HG03060 (cell line): Measurements from ENCODE around the gene LGALS9C.
"Not testable (repeated sequence)": the region's sequence is repeated elsewhere in the genome, so short reads cannot be mapped to it uniquely, and the experiment has no call there.

ENCODE experiments used
- ATAC-seq: cut with Tn5 transposase; IDR thresholded peaks from one replicate; pipeline ENCODE4 v1.9.1; 2021; ENCODE audit warnings: low read depth, moderate number of reproducible peaks; ENCODE audit not compliant: unreplicated experiment

The LGALS9C gene

DNA sequence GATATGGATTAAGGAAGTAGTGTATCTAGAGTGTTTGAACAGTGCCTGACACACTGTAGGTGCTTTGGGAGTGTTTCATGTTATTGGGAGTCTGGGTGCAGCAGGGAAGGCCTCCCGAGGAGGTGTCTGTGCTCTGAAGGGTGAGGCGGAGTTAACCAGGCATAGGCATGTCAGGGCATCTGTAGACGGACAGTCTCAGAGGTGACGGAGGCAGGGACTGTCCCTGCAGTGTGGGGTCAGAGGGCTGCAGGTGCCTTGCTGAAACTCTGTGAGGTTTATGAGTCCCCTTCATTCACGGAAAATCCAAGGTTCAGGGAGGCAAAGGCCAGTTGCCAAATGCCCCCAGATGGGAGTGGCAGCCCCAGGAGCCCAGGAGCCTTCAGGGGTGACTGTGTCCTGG is 778 bp downstream of the LGALS9C start:
- ATAC-seq = not testable (repeated sequence)

DNA sequence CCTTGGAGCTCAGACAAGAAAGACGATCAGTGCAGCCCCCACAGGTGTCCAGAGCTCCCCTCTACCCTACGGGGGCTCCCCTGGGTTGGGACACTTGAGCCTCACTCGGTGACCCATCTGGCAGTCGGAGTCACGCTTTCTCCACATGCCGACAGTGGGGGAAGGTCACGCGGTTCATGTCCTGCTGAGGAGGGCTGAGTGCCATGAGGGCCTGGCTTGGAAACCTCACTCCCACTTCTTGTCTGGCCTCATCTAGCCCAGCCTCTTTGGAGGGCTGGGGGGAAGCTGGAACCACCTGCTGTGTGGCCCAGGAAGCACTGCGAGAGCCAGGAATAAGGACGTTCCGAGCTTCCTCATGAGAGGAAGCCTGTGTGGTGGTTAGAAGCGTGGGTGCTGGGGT is 1.8 kb downstream of the LGALS9C start:
- not testable (repeated sequence) for ATAC-seq

DNA sequence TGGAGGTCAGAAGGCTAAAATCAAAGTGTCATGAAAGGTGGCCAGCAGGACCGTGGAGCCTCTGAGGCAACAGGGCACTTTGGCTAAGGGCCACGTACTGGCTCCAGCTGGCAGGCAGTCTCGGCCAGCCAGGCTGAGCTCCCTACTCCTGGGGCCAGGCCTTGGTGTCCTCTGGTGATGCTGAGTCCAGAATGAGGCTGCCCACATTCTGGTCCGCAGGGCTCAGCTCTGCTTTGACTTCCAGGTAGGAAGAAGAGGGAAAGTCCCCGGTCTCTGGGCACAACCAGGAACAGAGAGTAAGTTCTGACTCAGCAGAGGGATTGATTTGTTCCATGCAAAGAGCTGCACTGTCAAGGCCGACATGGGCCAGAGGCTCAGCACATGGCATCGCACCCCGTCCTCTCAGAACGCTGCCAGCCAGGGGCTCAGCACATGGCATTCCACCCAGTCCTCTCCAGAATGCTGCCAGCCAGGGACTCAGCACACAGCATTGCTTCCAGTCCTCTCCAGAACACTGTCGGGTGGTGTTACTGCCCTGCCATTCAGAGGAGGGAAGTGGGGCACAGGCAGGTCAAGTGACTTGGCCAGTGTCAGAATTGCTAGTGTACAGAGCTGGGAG is 2.5 kb downstream of the LGALS9C start:
- not testable (repeated sequence) for ATAC-seq

DNA sequence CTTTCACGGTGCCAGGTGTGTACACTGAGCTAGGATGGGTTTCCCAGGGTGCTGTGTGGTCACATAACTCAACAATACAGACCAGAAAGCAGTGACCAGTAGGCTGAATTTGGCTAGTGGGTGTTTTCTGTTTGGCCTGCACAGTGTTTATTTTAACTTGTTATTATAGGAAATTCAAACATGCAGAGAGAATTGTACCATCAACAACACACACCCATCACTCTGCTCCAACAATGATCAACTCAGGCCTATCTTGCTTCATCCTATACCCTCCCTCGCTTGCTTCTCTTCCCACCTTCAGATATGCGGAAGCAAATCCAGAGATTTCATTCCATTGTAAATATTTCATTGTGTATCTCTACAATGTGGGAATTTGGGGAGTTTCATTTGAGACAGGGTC is 5.2 kb downstream of the LGALS9C start:
- ATAC-seq = not testable (repeated sequence)

DNA sequence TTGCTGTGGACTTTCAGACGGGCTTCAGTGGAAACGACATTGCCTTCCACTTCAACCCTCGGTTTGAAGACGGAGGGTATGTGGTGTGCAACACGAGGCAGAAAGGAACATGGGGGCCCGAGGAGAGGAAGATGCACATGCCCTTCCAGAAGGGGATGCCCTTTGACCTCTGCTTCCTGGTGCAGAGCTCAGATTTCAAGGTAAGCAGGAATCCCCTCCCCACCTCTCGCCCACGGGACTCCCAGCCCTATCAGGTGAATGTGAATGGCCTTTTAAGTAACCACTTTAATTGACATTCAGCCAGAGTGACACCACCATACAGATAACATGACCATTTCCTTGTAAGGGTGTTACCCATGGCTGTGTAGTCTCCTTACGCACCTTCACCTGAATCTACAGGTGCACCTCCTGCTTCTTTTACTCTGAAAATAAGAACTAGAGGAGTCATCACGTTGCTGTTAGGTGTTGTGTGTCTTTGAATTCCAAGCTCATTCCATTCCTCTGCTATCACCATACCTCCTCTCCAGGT is 9.4 kb downstream of the LGALS9C start:
- not testable (repeated sequence) for ATAC-seq

DNA sequence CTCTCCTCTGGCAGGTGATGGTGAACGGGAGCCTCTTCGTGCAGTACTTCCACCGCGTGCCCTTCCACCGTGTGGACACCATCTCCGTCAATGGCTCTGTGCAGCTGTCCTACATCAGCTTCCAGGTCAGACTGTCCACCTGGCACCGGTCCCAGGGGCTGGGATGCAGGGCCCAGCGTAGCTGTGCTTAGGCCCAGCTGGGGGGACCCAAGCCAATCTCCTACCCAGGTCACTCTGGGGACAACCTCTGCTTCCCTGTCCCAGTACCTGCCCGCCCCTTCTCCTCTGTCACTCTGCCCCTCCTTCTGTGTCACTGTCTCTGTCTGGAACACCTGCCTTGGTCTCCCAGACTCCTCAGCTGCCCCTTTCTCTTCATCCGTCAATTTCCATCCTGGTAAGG is 11.0 kb downstream of the LGALS9C start:
- not testable (repeated sequence) for ATAC-seq

DNA sequence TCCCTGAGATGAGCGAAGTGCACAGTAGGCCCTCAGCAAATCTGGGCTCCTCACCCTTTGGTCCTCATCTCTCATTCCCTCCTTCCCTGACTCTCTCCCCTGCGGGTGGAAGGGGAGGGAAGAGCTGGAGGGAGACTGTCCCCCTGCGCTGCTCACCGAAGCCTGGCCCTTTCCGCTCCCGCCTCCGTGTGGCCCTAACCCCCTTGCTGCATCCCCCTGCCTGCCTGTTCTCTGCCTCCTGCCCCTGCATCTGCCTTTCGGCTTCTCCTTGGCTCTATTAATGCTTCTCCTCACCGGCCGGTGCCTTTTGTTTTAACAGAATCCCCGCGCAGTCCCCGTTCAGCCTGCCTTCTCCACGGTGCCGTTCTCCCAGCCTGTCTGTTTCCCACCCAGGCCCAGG is 12.0 kb downstream of the LGALS9C start:
- not testable (repeated sequence) for ATAC-seq

DNA sequence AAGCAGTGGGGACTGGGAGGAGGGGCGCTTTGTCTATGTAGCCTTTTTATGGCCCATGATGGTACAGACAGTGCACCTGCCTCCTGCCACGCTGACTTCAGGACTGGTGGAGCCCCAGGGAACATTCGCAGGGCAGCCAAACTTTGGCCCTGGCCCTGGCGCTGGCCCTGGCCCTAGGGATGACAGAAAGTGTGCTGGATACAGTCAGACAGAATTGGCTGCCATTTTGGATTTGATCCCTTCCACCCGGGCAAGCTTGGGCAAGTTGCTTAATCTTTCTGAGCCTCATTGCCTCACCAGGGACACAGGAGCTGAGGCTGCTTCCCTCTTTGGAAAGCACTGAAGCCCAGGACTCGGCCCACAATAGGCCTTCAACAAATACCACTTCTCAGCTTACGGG is 13.4 kb downstream of the LGALS9C start:
- not testable (repeated sequence) for ATAC-seq

DNA sequence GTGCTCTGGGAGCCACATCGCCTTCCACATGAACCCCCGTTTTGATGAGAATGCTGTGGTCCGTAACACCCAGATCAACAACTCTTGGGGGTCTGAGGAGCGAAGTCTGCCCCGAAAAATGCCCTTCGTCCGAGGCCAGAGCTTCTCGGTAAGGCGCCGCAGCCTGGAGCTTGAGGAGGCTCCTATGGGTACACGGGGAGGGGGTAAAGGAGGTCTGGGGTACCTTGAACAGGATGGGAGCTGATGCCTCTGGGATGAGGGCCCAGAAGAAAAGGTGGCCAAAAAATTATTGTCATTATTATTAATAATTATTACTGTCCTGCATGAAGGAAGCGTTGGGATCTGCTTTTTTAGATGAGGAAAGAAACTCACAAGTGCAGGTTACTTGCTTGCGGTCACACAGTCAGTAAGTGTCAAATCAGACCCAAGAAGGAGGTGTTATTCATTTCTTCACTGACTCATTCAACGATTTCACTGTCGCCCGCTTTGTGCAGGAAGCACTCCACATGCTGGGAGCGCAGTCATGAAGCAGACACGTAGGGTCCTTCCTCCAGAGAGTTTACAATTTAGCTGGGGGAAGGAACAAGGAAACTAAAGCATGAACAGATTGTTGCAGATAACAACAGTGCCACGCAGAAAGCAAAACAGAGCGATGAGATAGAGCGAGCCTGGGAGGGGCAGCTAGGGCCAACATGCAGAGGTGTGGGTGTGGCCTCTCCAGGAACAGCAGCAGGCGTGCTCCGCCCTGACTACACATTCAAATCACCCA is 16.3 kb downstream of the LGALS9C start:
- not testable (repeated sequence) for ATAC-seq

DNA sequence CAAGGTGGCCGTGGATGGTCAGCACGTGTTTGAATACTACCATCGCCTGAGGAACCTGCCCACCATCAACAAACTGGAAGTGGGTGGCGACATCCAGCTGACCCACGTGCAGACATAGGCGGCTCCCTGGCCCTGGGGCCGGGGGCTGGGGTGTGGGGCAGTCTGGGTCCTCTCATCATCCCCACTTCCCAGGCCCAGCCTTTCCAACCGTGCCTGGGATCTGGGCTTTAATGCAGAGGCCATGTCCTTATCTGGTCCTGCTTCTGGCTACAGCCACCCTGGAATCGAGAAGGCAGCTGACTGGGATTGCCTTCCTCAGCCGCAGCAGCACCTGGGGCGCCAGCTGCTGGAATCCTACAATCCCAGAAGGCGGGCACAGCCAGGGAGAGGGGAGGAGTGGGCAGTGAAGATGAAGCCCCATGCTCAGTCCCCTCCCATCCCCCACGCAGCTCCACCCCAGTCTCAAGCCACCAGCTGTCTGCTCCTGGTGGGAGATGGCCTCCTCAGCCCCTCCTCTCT is 17.7 kb downstream of the LGALS9C start:
- not testable (repeated sequence) for ATAC-seq

DNA sequence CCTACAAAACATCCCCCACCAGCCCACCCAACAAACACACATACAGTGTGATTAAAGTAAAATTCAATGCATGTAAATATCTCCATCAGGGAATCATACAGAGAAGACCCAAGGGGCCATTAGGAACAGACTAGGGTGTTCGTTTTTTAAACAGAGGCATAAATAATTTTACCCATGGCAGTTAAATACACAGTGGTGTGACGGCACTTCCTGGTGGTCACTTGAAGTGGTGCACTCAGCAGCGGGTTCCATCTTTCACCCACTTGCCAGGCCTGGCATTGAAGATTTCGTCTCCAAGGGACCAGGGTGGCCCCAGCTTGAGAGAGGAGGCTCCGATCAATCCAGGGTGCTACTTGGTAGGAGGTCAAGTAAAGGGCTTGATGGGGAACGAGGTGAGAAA is 20.5 kb downstream of the LGALS9C start:
- ATAC-seq = not testable (repeated sequence)

DNA sequence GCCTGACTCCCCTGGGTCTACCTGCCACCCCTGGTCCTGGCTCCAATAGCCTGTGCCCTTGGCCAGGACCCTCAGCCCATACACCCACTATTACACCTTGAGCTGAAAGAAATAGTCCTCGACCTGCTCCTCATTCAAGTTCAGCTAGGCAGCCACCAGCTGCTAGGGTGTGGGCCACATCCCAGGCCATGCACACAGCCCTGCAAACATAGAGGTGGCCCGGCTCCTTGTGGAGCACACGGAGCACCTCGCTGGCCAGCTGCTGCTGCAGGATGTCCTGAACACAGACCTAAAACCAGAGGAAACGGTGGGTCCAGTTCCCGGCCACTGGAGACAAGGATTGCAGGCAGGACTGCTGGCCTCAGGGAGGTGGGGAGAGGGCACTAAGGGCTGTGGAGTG is 22.5 kb downstream of the LGALS9C start:
- not testable (repeated sequence) for ATAC-seq

DNA sequence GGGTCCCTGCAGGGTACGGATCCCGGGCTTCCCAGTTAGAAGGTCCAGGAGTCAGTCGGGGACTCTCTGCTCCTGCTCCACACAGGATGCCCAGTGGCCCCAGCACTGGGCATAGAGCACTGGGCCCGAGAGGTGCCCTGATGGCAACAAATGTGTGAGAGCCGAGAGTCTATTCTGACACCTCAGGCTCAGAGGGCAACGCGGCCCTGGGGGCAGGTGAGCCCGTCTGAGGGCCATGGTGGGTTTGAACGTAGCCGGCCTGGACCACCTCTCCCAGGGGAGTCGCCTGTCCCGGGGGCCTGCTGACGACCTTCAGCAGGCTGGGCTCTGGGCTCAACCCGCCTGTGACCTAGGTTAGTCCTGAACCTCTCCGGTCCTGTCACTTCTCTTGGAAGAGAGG is 23.2 kb downstream of the LGALS9C start:
- ATAC-seq = not testable (repeated sequence)

DNA sequence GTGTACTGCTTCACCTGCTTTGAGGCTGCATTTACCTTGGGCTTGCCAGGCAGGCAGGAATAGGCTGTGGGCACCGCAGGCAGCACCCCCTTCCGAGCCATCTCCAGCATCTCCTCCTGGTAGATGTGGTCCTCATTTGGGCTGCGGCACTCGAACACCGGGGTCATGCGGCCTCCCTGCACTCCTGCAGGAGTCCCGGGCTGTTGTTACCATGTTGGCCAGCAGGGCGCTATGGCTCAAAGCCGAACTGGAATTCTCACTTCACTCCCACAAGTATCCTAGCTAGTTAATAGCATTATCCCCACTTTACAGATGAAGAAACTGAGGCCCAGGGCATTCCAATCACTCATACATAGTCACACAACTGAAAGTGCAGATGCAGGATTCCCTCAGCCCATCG is 23.7 kb downstream of the LGALS9C start:
- not testable (repeated sequence) for ATAC-seq

DNA sequence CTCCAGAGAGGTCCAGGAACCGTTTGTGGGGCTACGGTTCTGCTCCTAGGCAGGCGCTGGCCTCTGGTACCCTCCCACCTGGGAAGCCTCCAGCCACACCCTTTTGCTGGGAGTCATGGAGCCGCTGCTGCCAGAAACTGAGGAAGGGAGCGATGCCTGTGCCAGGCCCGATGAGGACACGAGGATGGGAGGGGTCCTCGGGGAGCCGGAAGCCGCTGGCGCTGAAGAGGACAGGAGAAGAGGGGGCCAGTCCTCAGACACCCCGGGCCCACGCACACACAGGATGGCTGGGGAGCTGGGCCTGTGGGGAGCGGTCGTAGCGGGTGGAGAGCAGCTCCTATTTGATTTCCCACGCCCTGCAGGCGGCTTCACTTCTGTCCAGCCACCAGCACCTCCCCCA is 24.2 kb downstream of the LGALS9C start:
- not testable (repeated sequence) for ATAC-seq

DNA sequence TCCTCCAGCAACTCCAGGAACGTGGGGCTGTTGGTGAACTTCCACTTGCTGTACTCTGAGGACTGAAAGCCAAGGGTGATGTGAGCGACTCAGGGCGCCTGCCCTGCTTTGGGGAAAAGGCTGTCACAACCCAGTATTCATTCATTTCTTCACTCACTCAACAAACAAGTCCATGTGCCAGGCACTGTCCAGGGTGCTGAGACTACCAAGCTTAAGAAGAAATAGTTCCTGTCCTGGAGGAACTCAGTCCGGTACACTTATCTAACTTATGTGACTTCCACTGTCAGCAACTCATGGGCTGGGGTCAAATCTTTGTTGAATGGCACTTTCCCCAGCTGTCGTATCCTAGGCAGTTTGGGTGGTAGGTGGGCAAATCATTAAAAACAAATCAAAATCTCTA is 26.6 kb downstream of the LGALS9C start:
- not testable (repeated sequence) for ATAC-seq

DNA sequence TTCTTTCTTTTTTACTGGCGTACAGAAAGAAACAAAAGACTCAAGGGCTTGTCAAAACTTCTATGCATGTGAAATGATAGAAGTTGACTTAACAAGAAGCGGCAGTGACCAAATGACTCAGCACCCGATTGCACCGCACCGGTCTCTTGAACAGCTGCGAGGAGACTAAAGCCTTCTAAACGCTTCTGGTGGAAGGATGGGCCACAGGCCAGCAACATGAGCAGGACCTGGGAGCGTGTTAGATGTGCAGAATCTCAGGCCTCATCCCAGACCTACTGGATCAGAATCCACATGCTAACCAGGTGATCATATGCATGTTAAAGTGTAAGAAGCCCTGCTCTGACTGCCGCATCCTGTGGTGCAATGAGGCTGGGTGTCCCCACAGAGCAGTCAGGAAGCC is 31.1 kb downstream of the LGALS9C start:
- not testable (repeated sequence) for ATAC-seq

DNA sequence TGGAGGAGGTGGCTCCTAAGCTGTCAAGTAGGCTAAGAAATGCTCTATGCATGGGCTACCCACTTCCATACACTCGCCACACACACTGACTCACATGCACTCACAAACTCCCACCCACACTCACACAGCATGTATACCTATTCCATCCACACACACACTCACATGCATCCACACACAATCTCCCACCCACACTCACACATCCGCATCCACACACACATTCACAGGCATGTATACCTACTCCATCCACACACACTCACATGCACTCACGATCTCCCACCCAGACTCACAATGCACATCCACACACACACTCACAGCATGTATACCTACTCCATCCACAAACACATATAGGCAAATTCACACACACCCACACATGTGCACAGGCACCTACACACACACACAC is 32.1 kb downstream of the LGALS9C start:
- ATAC-seq = not testable (repeated sequence)

DNA sequence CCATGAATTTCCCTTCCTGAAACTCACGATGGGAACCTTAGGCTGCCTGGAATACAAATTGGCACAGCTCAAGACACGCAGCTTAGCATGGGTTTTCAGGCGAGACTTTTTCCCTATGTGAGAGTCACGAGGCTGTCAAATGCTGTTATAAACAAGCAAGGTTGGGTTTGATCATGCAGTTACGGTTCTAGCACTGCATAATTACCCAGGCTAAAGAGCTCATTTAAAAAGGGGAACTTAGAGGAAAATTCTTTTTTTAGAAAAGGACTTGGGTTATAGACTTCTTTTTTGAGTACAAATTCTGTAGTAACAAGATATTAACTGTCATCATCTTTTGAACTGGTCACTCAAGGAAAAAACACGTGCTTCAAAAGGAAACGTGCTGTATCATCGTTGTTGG is 44.5 kb downstream of the LGALS9C start:
- not testable (repeated sequence) for ATAC-seq

DNA sequence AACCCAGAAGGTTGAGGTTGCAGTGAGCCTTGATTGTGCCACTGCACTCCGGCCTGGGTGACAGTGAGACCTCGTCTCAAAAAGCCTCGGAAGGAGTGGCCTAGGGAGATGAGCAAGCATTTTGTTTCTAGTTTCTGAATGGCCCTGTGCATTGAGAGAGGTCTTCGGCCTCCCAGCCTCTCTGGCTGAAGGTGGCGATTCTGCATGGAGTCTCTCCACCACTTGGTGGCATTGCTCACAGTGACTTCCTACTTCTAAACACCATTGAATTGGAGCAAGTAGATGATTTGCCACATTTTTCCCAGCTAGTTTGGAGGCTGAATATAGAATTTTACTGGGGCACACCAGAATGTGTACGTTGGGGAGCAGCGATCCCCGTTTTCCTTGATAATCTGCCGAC is 48.4 kb downstream of the LGALS9C start:
- ATAC-seq = not testable (repeated sequence)

DNA sequence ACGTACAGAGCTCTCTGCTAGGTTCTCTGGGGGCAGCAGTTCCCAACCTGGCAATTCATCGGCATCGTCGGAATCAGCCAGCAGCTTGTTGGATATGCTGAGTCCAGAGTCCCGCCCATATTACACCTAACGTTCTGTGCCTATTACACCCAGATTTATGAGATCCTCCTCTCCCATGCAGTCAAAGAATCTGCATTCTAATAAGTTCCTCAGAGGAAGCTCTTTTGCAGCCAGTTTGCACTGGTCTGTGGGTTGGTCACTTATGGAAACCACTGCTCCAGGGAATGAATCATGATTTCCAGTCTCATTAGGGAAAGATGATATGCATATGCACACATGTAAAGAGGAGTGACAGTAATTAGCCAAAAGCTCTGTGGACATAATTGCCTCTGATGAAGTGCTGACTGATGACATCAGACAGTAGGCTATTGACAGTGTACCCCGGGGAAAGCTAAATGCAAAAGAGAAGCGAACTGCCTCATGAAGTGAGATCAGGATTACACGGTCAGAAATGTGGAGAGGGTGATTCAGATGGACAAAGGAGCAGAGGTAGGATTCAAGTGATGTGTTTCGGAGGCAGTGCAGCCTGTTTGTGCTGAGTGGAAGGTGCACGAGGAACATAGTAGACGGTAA is 49.7 kb downstream of the LGALS9C start:
- ATAC-seq = not testable (repeated sequence)
